Urothelium cell line (cell line): ENCODE measurements around the gene OR6C65.
"Not testable (repeated sequence)": the region's sequence is repeated elsewhere in the genome, so short reads cannot be mapped to it uniquely, and the experiment has no call there.

Experiments
- DNase-seq: peaks from one replicate; pipeline ENCODE4 v3.0.0; 2011; ENCODE audit warnings: low spot score, mixed read lengths
- FAIRE-seq: peaks from 2 replicates; lab custom pipeline; 2011; peaks lifted over from hg19 to GRCh38; lab: Jason Lieb, UNC

The OR6C65 gene

GRCh38 chr12:55400229-55400628 lies at the start of gene OR6C65:
TSS of gene OR6C65 (plus strand) at chr12:55400529. CDS start at chr12:55400529, 0 bp downstream.
- DNase-seq = no peak
- FAIRE-seq = no peak

GRCh38 chr12:55355338-55355737 lies 45.0 kb upstream of the OR6C65 start:
- not testable (repeated sequence) for DNase-seq

GRCh38 chr12:55362675-55363074 lies 37.7 kb upstream of the OR6C65 start, which contains the start of gene OR6C75:
TSS of gene OR6C75 (plus strand) at chr12:55362975. CDS start at chr12:55365111, 2,136 bp downstream.
- DNase-seq = no peak
- no peak for FAIRE-seq

More at GRCh38 chr12:55355338-55355737, 45.0 kb upstream of the OR6C65 start:
- not testable (repeated sequence) for FAIRE-seq

- FAIRE-seq (no peak), DNase-seq (no peak)
These were observed 35.2 kb upstream of the OR6C65 start for GRCh38 chr12:55365086-55365485.

- FAIRE-seq = no peak
- no peak for DNase-seq
These were observed 27.8 kb upstream of the OR6C65 start for GRCh38 chr12:55372521-55372920.

- DNase-seq (no peak), FAIRE-seq (no peak)
These were observed 14.4 kb upstream of the OR6C65 start for GRCh38 chr12:55385891-55386290.

- FAIRE-seq (no peak), DNase-seq (no peak)
These were observed 8.1 kb upstream of the OR6C65 start for GRCh38 chr12:55392032-55392795.

- FAIRE-seq (no peak), DNase-seq (no peak)
These were observed 4.0 kb upstream of the OR6C65 start for GRCh38 chr12:55396326-55396725.

- FAIRE-seq = no peak
- DNase-seq = no peak
These were observed 7.5 kb downstream of the OR6C65 start for GRCh38 chr12:55407866-55408265.

GRCh38 chr12:55409133-55409532 lies 8.8 kb downstream of the OR6C65 start:
- FAIRE-seq, DNase-seq: not testable (repeated sequence)

- DNase-seq = not testable (repeated sequence)
- peak; percentile 27 for FAIRE-seq
These were observed 11.8 kb downstream of the OR6C65 start for GRCh38 chr12:55412138-55412537.

GRCh38 chr12:55413498-55414388 lies 13.4 kb downstream of the OR6C65 start:
- not testable (repeated sequence) for DNase-seq
- FAIRE-seq = peak; percentile 73

- FAIRE-seq = peak; percentile 77
- DNase-seq = not testable (repeated sequence)
These were observed 14.1 kb downstream of the OR6C65 start for GRCh38 chr12:55414396-55414823.

GRCh38 chr12:55414889-55415288 lies 14.6 kb downstream of the OR6C65 start:
- DNase-seq, FAIRE-seq: not testable (repeated sequence)

- DNase-seq (no peak), FAIRE-seq (no peak)
These were observed 16.6 kb downstream of the OR6C65 start for GRCh38 chr12:55416961-55417360.

GRCh38 chr12:55420307-55420962 lies 20.1 kb downstream of the OR6C65 start:
- no peak for FAIRE-seq
- DNase-seq = no peak

- no peak for DNase-seq
- no peak for FAIRE-seq
These were observed 25.6 kb downstream of the OR6C65 start, which contains the start of gene OR6C76 for GRCh38 chr12:55425954-55426353. TSS of gene OR6C76 (plus strand) at chr12:55426254. CDS start at chr12:55426254, 0 bp downstream.

- DNase-seq = no peak
- no peak for FAIRE-seq
These were observed 28.3 kb downstream of the OR6C65 start for GRCh38 chr12:55428331-55429243.

- FAIRE-seq, DNase-seq: not testable (repeated sequence)
These were observed 40.9 kb downstream of the OR6C65 start for GRCh38 chr12:55441233-55441632.

- DNase-seq (no peak), FAIRE-seq (no peak)
These were observed 43.4 kb downstream of the OR6C65 start, which contains the start of gene OR6C2 for GRCh38 chr12:55443776-55444175. TSS of gene OR6C2 (plus strand) at chr12:55444076. CDS start at chr12:55452214, 8,138 bp downstream.
